Neural progenitor cell (in vitro differentiated cells): ENCODE results near the gene MED9.

Experiments used
- EZH2 ChIP-seq: fragments of 200-600 bp; sonication (generic); IDR thresholded peaks from 2 replicates; pipeline ENCODE4 v1.6.1; 2017; ENCODE audit warnings: antibody characterized with exemption, mild to moderate bottlenecking, moderate library complexity
- TF ChIP-seq, protein P1 (sequence below): fragments of 200-600 bp; sonication (generic); IDR thresholded peaks from 2 replicates; pipeline ENCODE4 v1.5.1; 2017; ENCODE audit warnings: antibody characterized with exemption, mild to moderate bottlenecking

DNA sequence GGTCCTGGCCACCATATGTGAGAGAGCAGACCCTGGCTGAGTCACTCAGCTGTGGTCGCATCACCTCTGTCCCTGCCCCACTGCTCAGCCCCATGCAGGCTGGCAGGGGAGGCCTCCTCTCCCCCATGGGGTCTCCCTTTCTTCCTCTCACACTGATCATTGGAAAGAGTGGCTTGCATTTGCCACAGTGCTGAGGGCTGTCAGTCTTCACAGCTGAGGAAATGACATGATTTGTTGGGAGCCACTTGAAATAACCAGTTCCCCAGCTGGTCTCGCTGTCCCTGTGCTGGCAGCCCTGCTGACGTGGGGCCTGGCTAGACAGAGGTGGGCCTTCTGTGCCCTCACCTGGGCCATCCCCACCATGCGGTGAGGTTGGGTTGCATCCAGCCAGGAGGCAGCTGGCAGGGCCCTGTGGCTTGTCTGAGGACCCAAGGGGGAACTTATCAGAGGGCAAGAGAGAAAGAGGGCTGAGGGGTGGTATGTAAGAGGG lies 30.1 kb upstream of the MED9 start:
- no peak for TF ChIP-seq EZH2
- TF ChIP-seq, protein P1, sequence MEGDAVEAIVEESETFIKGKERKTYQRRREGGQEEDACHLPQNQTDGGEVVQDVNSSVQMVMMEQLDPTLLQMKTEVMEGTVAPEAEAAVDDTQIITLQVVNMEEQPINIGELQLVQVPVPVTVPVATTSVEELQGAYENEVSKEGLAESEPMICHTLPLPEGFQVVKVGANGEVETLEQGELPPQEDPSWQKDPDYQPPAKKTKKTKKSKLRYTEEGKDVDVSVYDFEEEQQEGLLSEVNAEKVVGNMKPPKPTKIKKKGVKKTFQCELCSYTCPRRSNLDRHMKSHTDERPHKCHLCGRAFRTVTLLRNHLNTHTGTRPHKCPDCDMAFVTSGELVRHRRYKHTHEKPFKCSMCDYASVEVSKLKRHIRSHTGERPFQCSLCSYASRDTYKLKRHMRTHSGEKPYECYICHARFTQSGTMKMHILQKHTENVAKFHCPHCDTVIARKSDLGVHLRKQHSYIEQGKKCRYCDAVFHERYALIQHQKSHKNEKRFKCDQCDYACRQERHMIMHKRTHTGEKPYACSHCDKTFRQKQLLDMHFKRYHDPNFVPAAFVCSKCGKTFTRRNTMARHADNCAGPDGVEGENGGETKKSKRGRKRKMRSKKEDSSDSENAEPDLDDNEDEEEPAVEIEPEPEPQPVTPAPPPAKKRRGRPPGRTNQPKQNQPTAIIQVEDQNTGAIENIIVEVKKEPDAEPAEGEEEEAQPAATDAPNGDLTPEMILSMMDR: no peak
